ENCODE results near the gene PRMT5.

DNA sequence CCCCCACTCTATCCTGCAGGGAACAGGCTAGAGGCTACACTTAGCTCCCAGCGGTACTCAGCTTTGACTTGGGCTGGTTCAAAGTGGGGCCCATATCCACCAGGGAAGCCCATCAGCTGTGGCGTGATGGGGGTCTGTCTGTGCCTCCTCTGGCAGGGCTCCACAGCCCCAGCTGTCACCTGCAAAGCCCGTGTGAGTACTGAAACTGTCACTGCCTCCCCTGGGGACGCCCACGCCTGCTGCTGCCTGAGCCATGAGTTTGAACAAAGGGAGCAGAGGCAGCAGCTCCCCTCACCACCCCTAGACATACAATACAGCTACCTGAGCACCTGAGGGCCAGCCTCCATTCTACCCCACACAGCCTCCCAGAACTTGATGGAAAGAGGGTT lies 41.2 kb downstream of the PRMT5 start:
- TF ChIP-seq, protein P1, sequence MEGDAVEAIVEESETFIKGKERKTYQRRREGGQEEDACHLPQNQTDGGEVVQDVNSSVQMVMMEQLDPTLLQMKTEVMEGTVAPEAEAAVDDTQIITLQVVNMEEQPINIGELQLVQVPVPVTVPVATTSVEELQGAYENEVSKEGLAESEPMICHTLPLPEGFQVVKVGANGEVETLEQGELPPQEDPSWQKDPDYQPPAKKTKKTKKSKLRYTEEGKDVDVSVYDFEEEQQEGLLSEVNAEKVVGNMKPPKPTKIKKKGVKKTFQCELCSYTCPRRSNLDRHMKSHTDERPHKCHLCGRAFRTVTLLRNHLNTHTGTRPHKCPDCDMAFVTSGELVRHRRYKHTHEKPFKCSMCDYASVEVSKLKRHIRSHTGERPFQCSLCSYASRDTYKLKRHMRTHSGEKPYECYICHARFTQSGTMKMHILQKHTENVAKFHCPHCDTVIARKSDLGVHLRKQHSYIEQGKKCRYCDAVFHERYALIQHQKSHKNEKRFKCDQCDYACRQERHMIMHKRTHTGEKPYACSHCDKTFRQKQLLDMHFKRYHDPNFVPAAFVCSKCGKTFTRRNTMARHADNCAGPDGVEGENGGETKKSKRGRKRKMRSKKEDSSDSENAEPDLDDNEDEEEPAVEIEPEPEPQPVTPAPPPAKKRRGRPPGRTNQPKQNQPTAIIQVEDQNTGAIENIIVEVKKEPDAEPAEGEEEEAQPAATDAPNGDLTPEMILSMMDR (conservative IDR thresholded peaks at IDR 0.05; ENCODE audit: low read length) = no peak
- no peak for TF ChIP-seq EZH2phosphoT487 (IDR thresholded peaks at IDR 0.05; ENCODE audit: borderline replicate concordance)
